Lower lobe of right lung (tissue), 2 donors: ENCODE data around the gene SLC30A2. TPM values are rescaled to one million over a fixed set of nuclear protein-coding genes. Genes with fewer than 3 reads are reported as not detected.

Source experiments
- ATAC-seq, 2 donors: fragments of 200-7000 bp; cut with Tn5 transposase; one replicate each; pipeline ENCODE4 v1.9.1; 2020 to 2022; ENCODE audit warnings: mild to moderate bottlenecking in 2 of 2, moderate library complexity in 2 of 2
- DNase-seq: peaks from one replicate; pipeline ENCODE4 v3.0.0-alpha.2; 2020
- H3K27ac ChIP-seq: fragments of 200-600 bp; one replicate; pipeline ENCODE4 v1.8.0; 2022
- H3K27me3 ChIP-seq: fragments of 200-600 bp; one replicate; pipeline ENCODE4 v1.8.0; 2022; ENCODE audit warnings: low read depth
- H3K36me3 ChIP-seq: fragments of 200-600 bp; one replicate; pipeline ENCODE4 v1.8.0; 2022; ENCODE audit warnings: mild to moderate bottlenecking
- H3K4me1 ChIP-seq: fragments of 200-600 bp; one replicate; pipeline ENCODE4 v1.8.0; 2022
- H3K4me3 ChIP-seq: fragments of 200-600 bp; one replicate; pipeline ENCODE4 v1.8.0; 2022; ENCODE audit warnings: mild to moderate bottlenecking
- H3K9me3 ChIP-seq: fragments of 200-600 bp; one replicate; pipeline ENCODE4 v1.8.0; 2022
- intact Hi-C: fragments of 100-400 bp; cut with DNase I; formaldehyde crosslinking; loops from one replicate; pipeline ENCODE4 v1.11.0; 2022
- total RNA-seq: library from RNA; stranded (reverse); fragmentation: NEBNext Ultra II Directional; extraction: Animal tissue kit (Norgen Biotek cat#: 25700); gene quantifications from one replicate; pipeline ENCODE4 v1.2.1, GENCODE V29; 2021
- TF ChIP-seq, protein P1 (sequence below): fragments of 200-600 bp; IDR thresholded peaks from one replicate; pipeline ENCODE4 v1.8.0; 2022; ENCODE audit warnings: antibody characterized with exemption, mild to moderate bottlenecking
- donor health status: DM: no; HTN: yes; CAD: no; lungs with severe emphysema.

Gene SLC30A2
- total RNA-seq, 1 donor from 2014 or later: not detected

- H3K36me3 ChIP-seq: no peaks in the 10 kb centered on the region
- DNase-seq (no peak), ATAC-seq (no peak)
- H3K9me3 ChIP-seq: no peaks in the 10 kb centered on the region
- TF ChIP-seq, protein P1, sequence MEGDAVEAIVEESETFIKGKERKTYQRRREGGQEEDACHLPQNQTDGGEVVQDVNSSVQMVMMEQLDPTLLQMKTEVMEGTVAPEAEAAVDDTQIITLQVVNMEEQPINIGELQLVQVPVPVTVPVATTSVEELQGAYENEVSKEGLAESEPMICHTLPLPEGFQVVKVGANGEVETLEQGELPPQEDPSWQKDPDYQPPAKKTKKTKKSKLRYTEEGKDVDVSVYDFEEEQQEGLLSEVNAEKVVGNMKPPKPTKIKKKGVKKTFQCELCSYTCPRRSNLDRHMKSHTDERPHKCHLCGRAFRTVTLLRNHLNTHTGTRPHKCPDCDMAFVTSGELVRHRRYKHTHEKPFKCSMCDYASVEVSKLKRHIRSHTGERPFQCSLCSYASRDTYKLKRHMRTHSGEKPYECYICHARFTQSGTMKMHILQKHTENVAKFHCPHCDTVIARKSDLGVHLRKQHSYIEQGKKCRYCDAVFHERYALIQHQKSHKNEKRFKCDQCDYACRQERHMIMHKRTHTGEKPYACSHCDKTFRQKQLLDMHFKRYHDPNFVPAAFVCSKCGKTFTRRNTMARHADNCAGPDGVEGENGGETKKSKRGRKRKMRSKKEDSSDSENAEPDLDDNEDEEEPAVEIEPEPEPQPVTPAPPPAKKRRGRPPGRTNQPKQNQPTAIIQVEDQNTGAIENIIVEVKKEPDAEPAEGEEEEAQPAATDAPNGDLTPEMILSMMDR: no peak
- no peak within 1 kb of the TSS for H3K27ac ChIP-seq
- H3K4me1 ChIP-seq: no peaks in the 10 kb centered on the region
- intact Hi-C loops: no loop called here
- no peak within 1 kb of the TSS for H3K4me3 ChIP-seq
- H3K27me3 ChIP-seq: peaks cover 6% of the 10 kb centered on the region
Measured at GRCh38 chr1:26067432-26067911, 21.6 kb upstream of the SLC30A2 start, which contains the start of gene TRIM63. TRIM63 (minus strand) TSS chr1:26067630; CDS start chr1:26067494, 136 bp downstream.

GRCh38 chr1:26066857-26067256, 20.9 kb upstream of the SLC30A2 start:
- intact Hi-C loops: no loop called here
- ATAC-seq: no peak

DNA sequence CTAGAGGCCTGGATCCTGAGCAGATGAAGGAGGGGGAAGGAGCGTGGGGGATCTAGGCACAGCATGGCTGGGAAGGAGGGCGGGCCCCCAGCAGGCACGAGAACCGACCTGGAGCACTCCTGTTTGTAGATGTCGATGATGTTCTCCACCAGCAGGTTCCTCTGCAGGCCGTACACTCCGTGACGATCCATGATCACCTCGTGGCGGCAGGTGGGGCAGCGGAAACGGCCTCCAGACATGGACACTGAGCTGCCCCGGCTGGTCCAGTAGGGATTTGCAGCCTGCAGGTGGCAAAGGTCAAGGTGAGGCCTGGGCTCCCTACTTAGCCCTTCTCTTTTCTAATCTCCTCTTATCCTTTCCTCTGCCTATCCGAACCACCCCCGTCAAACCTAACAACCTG, 20.2 kb upstream of the SLC30A2 start:
- intact Hi-C loops: no loop called here
- DNase-seq (no peak), ATAC-seq (no peak)
- Histone ChIP-seq H3K4me3 (no peak overlapping the region), H3K9me3 (no peaks in the 10 kb centered on the region), H3K27ac (no peak overlapping the region), H3K36me3 (no peaks in the 10 kb centered on the region), H3K27me3 (peaks cover 7% of the 10 kb centered on the region), H3K4me1 (no peaks in the 10 kb centered on the region)
- TF ChIP-seq, protein P1: no peak

More at GRCh38 chr1:26066857-26067256, 20.9 kb upstream of the SLC30A2 start:
- Histone ChIP-seq H3K4me3 (no peak overlapping the region), H3K9me3 (no peaks in the 10 kb centered on the region), H3K4me1 (no peaks in the 10 kb centered on the region), H3K36me3 (no peaks in the 10 kb centered on the region), H3K27ac (no peak overlapping the region), H3K27me3 (peaks cover 6% of the 10 kb centered on the region)
- TF ChIP-seq, protein P1: no peak
- DNase-seq: no peak

DNA sequence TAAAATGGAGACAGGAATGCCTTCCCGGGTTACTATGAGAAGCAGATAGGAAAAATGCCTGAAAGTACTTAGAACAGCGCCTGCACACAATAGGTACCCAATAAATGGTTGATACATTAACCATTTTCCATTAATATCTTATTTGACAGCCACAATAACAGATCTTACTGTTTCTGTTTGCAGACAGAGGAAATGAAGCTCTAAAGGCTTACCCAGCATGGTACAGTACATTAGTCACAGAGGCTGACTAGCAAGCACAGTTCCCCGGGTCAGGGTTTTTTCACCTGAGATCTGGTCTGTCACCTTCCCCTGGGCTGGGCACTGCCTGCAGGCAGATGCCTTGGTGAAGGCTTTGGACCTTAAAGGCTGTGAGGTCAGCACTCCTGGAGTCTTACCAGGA, 18.6 kb upstream of the SLC30A2 start:
- DNase-seq (no peak), ATAC-seq (no peak)
- H3K4me3 ChIP-seq: no peak overlapping the region
- H3K36me3 ChIP-seq: no peaks in the 10 kb centered on the region
- no peaks in the 10 kb centered on the region for H3K4me1 ChIP-seq
- H3K27me3 ChIP-seq: peaks cover 9% of the 10 kb centered on the region
- H3K9me3 ChIP-seq: no peaks in the 10 kb centered on the region
- no peak overlapping the region for H3K27ac ChIP-seq
- TF ChIP-seq, protein P1: no peak
- intact Hi-C loops: no loop called here

GRCh38 chr1:26060832-26061574, 15.1 kb upstream of the SLC30A2 start:
- H3K27ac ChIP-seq: no peak overlapping the region
- DNase-seq: no peak

More at GRCh38 chr1:26060832-26061574, 15.1 kb upstream of the SLC30A2 start:
- Histone ChIP-seq H3K4me3 (no peak overlapping the region), H3K9me3 (no peaks in the 10 kb centered on the region), H3K4me1 (no peaks in the 10 kb centered on the region), H3K36me3 (no peaks in the 10 kb centered on the region), H3K27me3 (peaks cover 3% of the 10 kb centered on the region)
- TF ChIP-seq, protein P1: no peak
- peak in 1 of 2 donors; percentile 20 for ATAC-seq
- intact Hi-C loops: no loop called here
